Vagina (tissue), 2 donors: ENCODE measurements around the gene OPRL1.

ENCODE experiments used
- POLR2AphosphoS5 ChIP-seq, 2 donors: sonication (generic); formaldehyde crosslinking; IDR thresholded peaks; one replicate each; pipeline ENCODE4 v1.9.0; 2017; ENCODE audit warnings: antibody characterized with exemption in 2 of 2, mild to moderate bottlenecking in 2 of 2, low read depth in 1 of 2; ENCODE audit not compliant: insufficient read depth in 1 of 2
- TF ChIP-seq, protein P1 (sequence below), 3 experiments: fragments of 450-650 bp in 2 of 3; fragments of 200-600 bp in 1 of 3; sonication (generic) in 1 of 3; IDR thresholded peaks; one replicate each; pipeline ENCODE4 v1.5.1; 2017 to 2019; ENCODE audit warnings: antibody characterized with exemption in 3 of 3, mild to moderate bottlenecking in 2 of 3, moderate library complexity in 2 of 3

- TF ChIP-seq, protein P1, sequence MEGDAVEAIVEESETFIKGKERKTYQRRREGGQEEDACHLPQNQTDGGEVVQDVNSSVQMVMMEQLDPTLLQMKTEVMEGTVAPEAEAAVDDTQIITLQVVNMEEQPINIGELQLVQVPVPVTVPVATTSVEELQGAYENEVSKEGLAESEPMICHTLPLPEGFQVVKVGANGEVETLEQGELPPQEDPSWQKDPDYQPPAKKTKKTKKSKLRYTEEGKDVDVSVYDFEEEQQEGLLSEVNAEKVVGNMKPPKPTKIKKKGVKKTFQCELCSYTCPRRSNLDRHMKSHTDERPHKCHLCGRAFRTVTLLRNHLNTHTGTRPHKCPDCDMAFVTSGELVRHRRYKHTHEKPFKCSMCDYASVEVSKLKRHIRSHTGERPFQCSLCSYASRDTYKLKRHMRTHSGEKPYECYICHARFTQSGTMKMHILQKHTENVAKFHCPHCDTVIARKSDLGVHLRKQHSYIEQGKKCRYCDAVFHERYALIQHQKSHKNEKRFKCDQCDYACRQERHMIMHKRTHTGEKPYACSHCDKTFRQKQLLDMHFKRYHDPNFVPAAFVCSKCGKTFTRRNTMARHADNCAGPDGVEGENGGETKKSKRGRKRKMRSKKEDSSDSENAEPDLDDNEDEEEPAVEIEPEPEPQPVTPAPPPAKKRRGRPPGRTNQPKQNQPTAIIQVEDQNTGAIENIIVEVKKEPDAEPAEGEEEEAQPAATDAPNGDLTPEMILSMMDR (IDR thresholded peaks at IDR 0.05), result no peak
- TF ChIP-seq POLR2AphosphoS5 (IDR thresholded peaks at IDR 0.05; ENCODE audit: insufficient read depth in 1 of 2, low read depth in 1 of 2), result no peak
Measured at GRCh38 chr20:64146301-64146935, 66.5 kb downstream of the OPRL1 start.
